PC-3 (cell line): Measurements from ENCODE around the gene SPHK1.

ENCODE experiments used
- EZH2phosphoT487 ChIP-seq: fragments of 300-600 bp; sonication (generic); IDR thresholded peaks from 2 replicates; pipeline ENCODE4 v1.6.1; 2018; ENCODE audit warnings: mild to moderate bottlenecking, antibody characterized with exemption, low read length, borderline replicate concordance
- TF ChIP-seq, protein P1 (sequence below): fragments of 300-600 bp; sonication (generic); conservative IDR thresholded peaks from 2 replicates; pipeline ENCODE4 v1.5.1; 2017; ENCODE audit warnings: antibody characterized with exemption, low read depth, mild to moderate bottlenecking, low read length

DNA sequence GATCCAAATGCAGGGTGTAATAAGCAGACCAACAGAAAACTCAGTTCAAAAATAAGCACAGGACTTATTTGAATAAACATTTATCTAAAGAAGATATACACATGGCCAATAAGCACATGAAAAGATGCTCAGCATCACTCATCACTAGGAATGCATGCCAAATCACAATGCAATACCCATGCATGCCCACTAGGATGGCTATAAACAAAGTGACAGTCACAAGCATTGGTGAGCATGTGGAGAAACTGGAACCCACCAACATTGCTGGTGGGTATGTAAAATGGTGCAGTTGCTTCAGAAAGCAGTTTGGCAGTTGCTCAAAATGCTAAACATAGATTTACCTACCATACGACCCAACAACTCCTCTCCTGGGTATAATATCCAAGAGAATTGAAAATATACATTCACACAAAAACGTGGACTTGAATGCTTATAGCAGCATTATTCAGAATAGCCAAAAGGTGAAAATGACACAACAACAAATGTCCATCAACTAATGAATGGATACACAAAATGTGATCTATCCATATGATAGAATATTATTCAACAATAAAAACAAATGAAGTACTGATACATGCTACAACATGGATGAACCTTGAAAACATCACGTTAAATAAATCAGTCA is 48.4 kb downstream of the SPHK1 start:
- TF ChIP-seq, protein P1, sequence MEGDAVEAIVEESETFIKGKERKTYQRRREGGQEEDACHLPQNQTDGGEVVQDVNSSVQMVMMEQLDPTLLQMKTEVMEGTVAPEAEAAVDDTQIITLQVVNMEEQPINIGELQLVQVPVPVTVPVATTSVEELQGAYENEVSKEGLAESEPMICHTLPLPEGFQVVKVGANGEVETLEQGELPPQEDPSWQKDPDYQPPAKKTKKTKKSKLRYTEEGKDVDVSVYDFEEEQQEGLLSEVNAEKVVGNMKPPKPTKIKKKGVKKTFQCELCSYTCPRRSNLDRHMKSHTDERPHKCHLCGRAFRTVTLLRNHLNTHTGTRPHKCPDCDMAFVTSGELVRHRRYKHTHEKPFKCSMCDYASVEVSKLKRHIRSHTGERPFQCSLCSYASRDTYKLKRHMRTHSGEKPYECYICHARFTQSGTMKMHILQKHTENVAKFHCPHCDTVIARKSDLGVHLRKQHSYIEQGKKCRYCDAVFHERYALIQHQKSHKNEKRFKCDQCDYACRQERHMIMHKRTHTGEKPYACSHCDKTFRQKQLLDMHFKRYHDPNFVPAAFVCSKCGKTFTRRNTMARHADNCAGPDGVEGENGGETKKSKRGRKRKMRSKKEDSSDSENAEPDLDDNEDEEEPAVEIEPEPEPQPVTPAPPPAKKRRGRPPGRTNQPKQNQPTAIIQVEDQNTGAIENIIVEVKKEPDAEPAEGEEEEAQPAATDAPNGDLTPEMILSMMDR: peak; percentile 77
- no peak for TF ChIP-seq EZH2phosphoT487
